Smooth muscle cell (in vitro differentiated cells): ENCODE measurements around the gene TRIM4. TPM values are rescaled to one million over a fixed set of nuclear protein-coding genes. Genes with fewer than 3 reads are reported as not detected.
"Not testable (repeated sequence)": the region's sequence is repeated elsewhere in the genome, so short reads cannot be mapped to it uniquely, and the experiment has no call there.

ENCODE experiments used
- DNase-seq: peaks from one replicate; lab custom pipeline; 2025; ENCODE audit not compliant: unreplicated experiment; lab: John Stamatoyannopoulos, UW
- H2AFZ ChIP-seq: fragments of 200-600 bp; sonication (generic); 2 replicates; pipeline ENCODE4 v1.6.0; 2016; ENCODE audit warnings: antibody characterized with exemption, low read depth, mild to moderate bottlenecking
- H3F3A ChIP-seq: fragments of 200-600 bp; sonication (generic); 2 replicates; pipeline ENCODE4 v1.6.0; 2017; ENCODE audit warnings: antibody characterized with exemption, low read depth
- H3K27ac ChIP-seq: fragments of 200-600 bp; sonication (generic); 2 replicates; pipeline ENCODE4 v1.5.1; 2016; ENCODE audit warnings: low read depth, mild to moderate bottlenecking
- H3K27me3 ChIP-seq: fragments of 200-600 bp; sonication (generic); 2 replicates; pipeline ENCODE4 v1.6.1; 2016; ENCODE audit warnings: low read depth, mild to moderate bottlenecking
- H3K36me3 ChIP-seq: fragments of 200-600 bp; sonication (generic); 2 replicates; pipeline ENCODE4 v1.5.1; 2016; ENCODE audit warnings: low read depth
- H3K4me1 ChIP-seq: fragments of 200-600 bp; sonication (generic); 2 replicates; pipeline ENCODE4 v1.5.1; 2016; ENCODE audit warnings: low read depth
- H3K4me2 ChIP-seq: fragments of 200-600 bp; sonication (generic); 2 replicates; pipeline ENCODE4 v1.6.0; 2016; ENCODE audit warnings: mild to moderate bottlenecking
- H3K4me3 ChIP-seq: fragments of 200-600 bp; sonication (generic); 2 replicates; pipeline ENCODE4 v1.5.1; 2016; ENCODE audit warnings: mild to moderate bottlenecking
- H3K79me2 ChIP-seq: fragments of 200-600 bp; sonication (generic); 2 replicates; pipeline ENCODE4 v1.6.0; 2016; ENCODE audit warnings: low read depth, mild to moderate bottlenecking
- H3K9ac ChIP-seq: fragments of 200-600 bp; sonication (generic); 2 replicates; pipeline ENCODE4 v1.6.0; 2016; ENCODE audit warnings: low read depth
- H3K9me3 ChIP-seq: fragments of 200-600 bp; sonication (generic); replicated peaks from 2 replicates; pipeline ENCODE4 v1.5.1; 2016; ENCODE audit warnings: low read depth
- H4K20me1 ChIP-seq: fragments of 200-600 bp; sonication (generic); 2 replicates; pipeline ENCODE4 v1.6.0; 2016; ENCODE audit warnings: low read depth
- CTCF ChIP-seq: fragments of 200-600 bp; sonication (generic); IDR thresholded peaks from 2 replicates; pipeline ENCODE4 v1.5.1; 2017; ENCODE audit warnings: borderline replicate concordance, mild to moderate bottlenecking, antibody characterized with exemption; ENCODE audit not compliant: insufficient read depth, poor library complexity, severe bottlenecking
- WGBS: methylation state at CpG from one replicate; pipeline ENCODE4 v1.1.7; 2016; ENCODE audit warnings: low lambda C conversion rate; 5-methylcytosine and 5-hydroxymethylcytosine counted together
- polyA plus RNA-seq: library from polyadenylated mRNA; unstranded; fragments of >200 nt; fragmentation: Nextera tagmentation; extraction: Ambion mirVana; gene quantifications from 2 replicates; pipeline ENCODE4 v1.2.1, GENCODE V29; 2016
- total RNA-seq: library from RNA; depleted of rRNA; stranded (reverse); fragments of >200 nt; gene quantifications from 2 replicates; pipeline ENCODE4 v1.2.3, GENCODE V29; 2014

The TRIM4 gene
- total and polyA plus RNA-seq, 2 experiments from 2014 or later: not detected

GRCh38 chr7:99944497-99945070 is 25.3 kb upstream of the TRIM4 start:
- H3K9me3 ChIP-seq: no peaks in the 10 kb centered on the region
- H2AFZ ChIP-seq: no peak overlapping the region
- H3K79me2 ChIP-seq: no peaks in the 10 kb centered on the region
- TF ChIP-seq CTCF: no peak
- H3K27ac ChIP-seq: no peak overlapping the region
- no peak overlapping the region for H3K9ac ChIP-seq
- no peak for DNase-seq
- no peak overlapping the region for H3K4me2 ChIP-seq
- H3K4me3 ChIP-seq: no peak overlapping the region
- H3K27me3 ChIP-seq: no peaks in the 10 kb centered on the region
- no peaks in the 10 kb centered on the region for H4K20me1 ChIP-seq
- H3F3A ChIP-seq: no peaks in the 10 kb centered on the region
- H3K36me3 ChIP-seq: no peaks in the 10 kb centered on the region
- no peaks in the 10 kb centered on the region for H3K4me1 ChIP-seq
- WGBS: 61% methylated on average over 4 of the region's 4 CpGs

- no peak for DNase-seq
- Histone ChIP-seq H3K4me1 (no peaks in the 10 kb centered on the region), H3F3A (no peaks in the 10 kb centered on the region), H3K4me2 (no peak overlapping the region), H3K9me3 (no peaks in the 10 kb centered on the region), H3K9ac (no peak overlapping the region), H2AFZ (no peak overlapping the region), H3K27me3 (no peaks in the 10 kb centered on the region), H3K79me2 (no peaks in the 10 kb centered on the region), H3K36me3 (no peaks in the 10 kb centered on the region), H3K27ac (no peak overlapping the region), H3K4me3 (no peak overlapping the region), H4K20me1 (no peaks in the 10 kb centered on the region)
- TF ChIP-seq CTCF: no peak
- 54% methylated on average over 14 of the region's 14 CpGs for WGBS
Observed at GRCh38 chr7:99943641-99944496, 24.5 kb upstream of the TRIM4 start.

- no peaks in the 10 kb centered on the region for H3K9me3 ChIP-seq
- no peaks in the 10 kb centered on the region for H3K36me3 ChIP-seq
- no peak for TF ChIP-seq CTCF
- H3K27ac ChIP-seq: no peak overlapping the region
- no peaks in the 10 kb centered on the region for H4K20me1 ChIP-seq
- no peak for DNase-seq
- H3K4me3 ChIP-seq: no peak overlapping the region
- H3F3A ChIP-seq: no peaks in the 10 kb centered on the region
- no peaks in the 10 kb centered on the region for H3K79me2 ChIP-seq
- H2AFZ ChIP-seq: no peak overlapping the region
- no peak overlapping the region for H3K9ac ChIP-seq
- no peak overlapping the region for H3K4me2 ChIP-seq
- H3K27me3 ChIP-seq: no peaks in the 10 kb centered on the region
- WGBS: 94% methylated on average over 2 of the region's 2 CpGs
- H3K4me1 ChIP-seq: no peaks in the 10 kb centered on the region
Observed at GRCh38 chr7:99938296-99938695, 19.0 kb upstream of the TRIM4 start.

- not testable (repeated sequence) for DNase-seq, H3K4me1 ChIP-seq
- 74% methylated on average over 4 of the region's 4 CpGs for WGBS
Observed at GRCh38 chr7:99935009-99935408, 15.7 kb upstream of the TRIM4 start.

More at GRCh38 chr7:99935009-99935408, 15.7 kb upstream of the TRIM4 start:
- not testable (repeated sequence) for H4K20me1 ChIP-seq, H3K27ac ChIP-seq, H3K36me3 ChIP-seq, H3K4me2 ChIP-seq, H3K9me3 ChIP-seq, H2AFZ ChIP-seq, H3K27me3 ChIP-seq, H3F3A ChIP-seq, H3K9ac ChIP-seq, H3K4me3 ChIP-seq, H3K79me2 ChIP-seq
